Measurements from ENCODE around the gene TSSK3.

TSSK3 gene

GRCh38 chr1:32405672-32406467, 43.5 kb downstream of the TSSK3 start:
- no peak for DNase-seq

- DNase-seq: no peak
These were observed 44.3 kb downstream of the TSSK3 start for GRCh38 chr1:32406629-32407111.

- DNase-seq: no peak
These were observed 48.9 kb downstream of the TSSK3 start for GRCh38 chr1:32411261-32411660.

DNA sequence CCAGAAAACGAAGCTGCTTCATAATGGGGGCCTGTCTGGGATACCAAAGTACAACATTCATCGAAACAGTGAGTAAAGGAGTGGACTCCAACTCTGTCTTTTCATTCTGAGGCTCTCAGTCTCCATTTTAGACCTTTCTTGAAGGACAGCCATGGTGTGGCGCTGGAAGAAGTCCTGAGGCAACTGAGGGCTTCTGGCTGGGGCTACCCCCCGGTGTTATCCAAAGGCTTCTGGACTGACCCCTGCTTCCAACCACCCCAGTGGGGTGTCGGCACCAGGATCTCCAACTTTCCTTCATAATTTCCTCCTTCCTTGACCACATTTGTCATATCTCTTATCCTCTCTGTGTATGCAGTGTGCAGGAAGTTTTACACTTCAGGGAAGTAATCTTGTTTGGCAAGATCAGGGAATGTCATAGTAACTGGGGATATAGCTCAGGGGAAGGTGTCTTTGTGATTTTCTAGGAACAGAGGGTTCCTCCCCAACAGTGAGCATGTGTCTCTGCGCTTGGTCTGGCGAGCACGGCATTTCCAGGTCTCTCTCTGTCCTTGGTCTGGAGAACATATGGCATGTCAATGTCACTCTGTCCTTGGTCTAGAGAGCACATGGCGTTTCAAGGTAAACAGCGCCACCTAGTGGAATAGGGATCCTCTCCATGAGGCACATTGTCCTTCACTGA, 51.3 kb downstream of the TSSK3 start:
- no peak for DNase-seq

Measured in 8988T (cell line).